HL-60/S4 treated with retinoic acid at 250 ng/mL for 4 days and 3 days (cell line): Measurements from ENCODE around the gene IQCC.
"Not testable (repeated sequence)": the region's sequence is repeated elsewhere in the genome, so short reads cannot be mapped to it uniquely, and the experiment has no call there.

Experiments used
- in situ Hi-C: fragments of 300-500 bp; cut with MboI; formaldehyde crosslinking; loops from 2 replicates; pipeline ENCODE4 v1.7.0; 2022; ENCODE audit warnings: low sequenced_read_pairs

Gene IQCC

GRCh38 chr1:32205401-32206370, at the start of gene IQCC:
IQCC (plus strand) TSS chr1:32205671; CDS start chr1:32205682, 11 bp downstream.
- in situ Hi-C loops, result no loop called here

- in situ Hi-C loops, result no loop called here
These were observed 46.3 kb upstream of the IQCC start for GRCh38 chr1:32159189-32159588.

GRCh38 chr1:32163405-32163804, 42.1 kb upstream of the IQCC start:
- in situ Hi-C loops, result no loop called here

DNA sequence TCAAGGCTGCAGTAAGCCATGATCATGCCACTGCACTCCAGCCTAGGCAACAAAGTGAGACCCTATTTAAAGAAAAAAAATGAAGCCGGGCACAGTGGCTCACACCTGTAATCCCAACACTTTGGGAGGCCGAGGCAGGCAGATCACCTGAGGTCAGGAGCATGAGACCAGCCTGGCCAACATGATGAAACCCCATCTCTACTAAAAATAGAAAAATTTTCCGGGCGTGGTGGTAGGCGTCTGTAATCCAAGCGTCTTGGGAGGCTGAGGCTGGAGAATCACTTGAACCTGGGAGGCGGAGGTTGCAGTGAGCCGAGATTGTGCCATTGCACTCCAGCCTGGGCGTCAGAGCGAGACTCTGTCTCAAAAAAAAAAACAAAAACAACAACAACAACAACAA, 39.8 kb upstream of the IQCC start:
- in situ Hi-C loops, result not testable (repeated sequence)

GRCh38 chr1:32170991-32171390, 34.5 kb upstream of the IQCC start:
- in situ Hi-C loops, result no loop called here

DNA sequence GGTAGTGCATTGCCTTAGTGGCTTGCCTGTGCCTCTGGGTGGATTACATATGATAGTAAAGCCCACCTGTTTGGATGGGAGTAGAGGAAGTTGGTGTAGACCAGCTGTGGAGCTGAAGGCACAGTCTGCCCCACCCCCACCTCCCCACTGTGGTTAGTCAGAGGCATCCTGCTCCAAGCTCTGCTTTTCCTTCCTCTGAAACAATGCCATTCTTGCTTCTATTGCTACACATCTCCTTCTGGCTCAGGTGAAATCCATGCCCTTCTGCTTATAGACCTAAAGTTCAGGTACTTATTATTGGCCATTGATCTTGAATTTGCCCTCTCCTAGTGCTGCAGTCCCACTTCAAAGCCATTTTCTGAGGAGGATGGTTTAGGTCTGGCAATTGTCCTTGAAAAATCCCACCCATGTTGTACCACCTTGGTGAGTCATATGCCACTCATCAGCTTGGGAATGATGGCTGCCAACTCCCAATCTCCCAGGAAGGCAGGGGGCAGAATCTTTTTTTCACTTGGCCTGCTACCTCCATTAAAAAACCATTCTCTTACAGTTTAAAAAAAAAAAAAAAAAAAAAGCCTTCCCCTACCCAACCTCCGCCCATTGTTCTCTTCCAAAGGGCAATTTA, 32.7 kb upstream of the IQCC start:
- in situ Hi-C loops, result no loop called here

DNA sequence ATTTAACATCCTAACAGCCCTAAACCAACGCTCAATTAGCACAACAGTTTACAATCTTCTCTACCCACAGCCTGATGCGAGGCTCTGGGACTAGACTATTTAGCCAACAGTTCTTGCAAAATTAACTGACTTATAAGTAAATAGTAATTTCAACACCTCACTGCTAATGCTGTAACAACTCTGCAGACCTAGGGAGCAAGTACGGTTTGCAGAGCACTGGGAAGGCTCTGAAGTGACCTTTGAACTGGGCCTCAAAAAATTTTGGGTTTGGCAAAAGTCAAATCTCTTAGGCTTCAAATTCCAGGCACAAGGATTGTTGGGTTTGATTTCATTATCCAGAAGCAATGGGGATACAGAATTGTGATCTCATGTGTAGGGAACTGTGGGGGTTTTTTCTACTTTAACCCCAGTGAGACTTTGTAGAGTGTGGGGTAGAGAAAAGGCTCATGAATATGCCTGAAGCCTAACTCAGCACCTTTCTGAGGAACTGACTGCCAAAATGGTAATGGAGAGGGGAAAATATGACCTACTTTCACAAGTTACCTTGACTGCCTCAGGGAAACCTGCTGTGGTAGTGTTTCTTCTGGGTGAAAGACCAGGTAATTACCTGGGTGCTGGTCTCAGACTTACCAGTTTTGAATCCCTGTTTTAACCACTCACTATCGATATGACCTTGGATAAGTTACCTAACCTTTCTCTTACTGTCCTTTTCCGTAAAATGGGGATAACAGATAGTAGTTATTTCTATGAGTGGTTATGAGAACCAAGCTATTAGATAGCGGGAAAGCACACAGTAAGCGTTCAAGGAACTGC, 26.9 kb upstream of the IQCC start:
- in situ Hi-C loops, result no loop called here

DNA sequence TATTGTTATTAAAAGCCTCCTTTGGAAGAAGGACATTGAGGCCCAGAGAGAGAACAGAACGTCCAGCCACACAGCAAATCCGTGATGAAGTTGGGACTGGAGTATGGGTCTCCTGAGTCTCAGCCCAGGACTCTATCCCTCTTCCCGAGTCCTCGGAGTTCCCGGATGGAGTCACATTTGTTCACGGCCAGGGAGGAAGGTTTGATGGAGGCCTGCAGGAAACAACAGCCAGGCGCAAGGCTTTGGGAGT, 26.4 kb upstream of the IQCC start:
- in situ Hi-C loops, result no loop called here

- in situ Hi-C loops, result no loop called here
These were observed 25.9 kb upstream of the IQCC start, which contains the start of gene TXLNA for GRCh38 chr1:32179443-32180185. TXLNA (plus strand) TSS chr1:32179675; CDS start chr1:32180346, 671 bp downstream.

GRCh38 chr1:32180186-32181060, 25.0 kb upstream of the IQCC start:
- in situ Hi-C loops, result no loop called here

- in situ Hi-C loops, result no loop called here
These were observed 24.4 kb upstream of the IQCC start for GRCh38 chr1:32181065-32181464.

DNA sequence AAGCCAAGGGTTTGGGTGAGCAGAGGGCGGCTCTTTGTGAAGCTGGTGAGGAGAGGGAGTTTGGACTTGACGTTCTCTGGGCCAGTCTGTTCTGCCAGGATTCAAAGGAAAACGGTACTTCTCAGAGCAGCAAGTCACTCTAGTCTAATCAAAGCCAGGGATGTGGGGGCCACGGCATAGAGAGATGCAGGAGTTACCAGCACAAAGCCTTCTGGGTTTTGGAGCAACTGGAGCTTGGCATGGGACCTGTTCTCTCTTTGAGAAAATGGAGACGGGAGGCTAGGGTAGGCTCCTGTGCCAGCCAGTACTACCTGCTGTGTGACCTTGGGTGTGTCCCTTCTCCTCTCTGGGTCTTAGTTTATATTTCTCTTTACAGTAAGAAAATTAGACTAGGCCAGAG, 23.9 kb upstream of the IQCC start:
- in situ Hi-C loops, result no loop called here

GRCh38 chr1:32182060-32182459, 23.4 kb upstream of the IQCC start:
- in situ Hi-C loops, result no loop called here

- in situ Hi-C loops, result no loop called here
These were observed 20.8 kb upstream of the IQCC start for GRCh38 chr1:32184650-32185049.

GRCh38 chr1:32186077-32186476, 19.4 kb upstream of the IQCC start:
- in situ Hi-C loops, result no loop called here

DNA sequence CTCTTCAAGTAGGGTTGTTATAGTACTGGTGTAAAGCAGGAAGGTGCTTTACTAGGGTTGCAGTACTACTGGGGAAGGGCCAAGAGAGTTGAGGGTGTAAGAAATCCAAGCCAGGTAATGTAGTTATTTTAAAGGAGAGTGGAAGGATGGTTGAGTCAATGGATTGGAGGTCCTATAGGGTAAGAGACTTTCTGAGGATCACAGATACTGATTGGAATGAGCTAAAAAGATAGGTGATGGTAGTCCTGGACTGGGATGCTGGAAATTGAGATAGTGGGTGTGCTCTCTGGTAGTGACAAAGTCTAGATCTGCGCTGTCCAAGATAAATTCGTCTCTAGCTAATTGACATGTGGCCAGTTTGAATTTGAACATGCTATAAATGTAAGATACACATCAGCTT, 19.0 kb upstream of the IQCC start:
- in situ Hi-C loops, result no loop called here

DNA sequence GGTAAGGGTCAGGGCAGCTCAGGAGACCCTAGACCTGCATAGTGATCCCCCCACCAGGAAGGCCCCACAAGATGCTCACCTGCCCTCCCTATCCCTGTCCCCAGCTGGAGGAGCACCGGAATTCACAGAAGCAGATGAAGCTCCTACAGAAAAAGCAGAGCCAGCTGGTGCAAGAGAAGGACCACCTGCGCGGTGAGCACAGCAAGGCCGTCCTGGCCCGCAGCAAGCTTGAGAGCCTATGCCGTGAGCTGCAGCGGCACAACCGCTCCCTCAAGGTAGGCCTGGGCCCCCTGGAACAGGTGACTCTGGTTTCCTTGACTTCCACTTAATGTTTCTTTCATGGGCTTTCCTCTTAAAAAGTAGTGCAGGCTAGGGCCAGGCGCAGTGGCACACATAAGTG, 17.6 kb upstream of the IQCC start:
- in situ Hi-C loops, result no loop called here

DNA sequence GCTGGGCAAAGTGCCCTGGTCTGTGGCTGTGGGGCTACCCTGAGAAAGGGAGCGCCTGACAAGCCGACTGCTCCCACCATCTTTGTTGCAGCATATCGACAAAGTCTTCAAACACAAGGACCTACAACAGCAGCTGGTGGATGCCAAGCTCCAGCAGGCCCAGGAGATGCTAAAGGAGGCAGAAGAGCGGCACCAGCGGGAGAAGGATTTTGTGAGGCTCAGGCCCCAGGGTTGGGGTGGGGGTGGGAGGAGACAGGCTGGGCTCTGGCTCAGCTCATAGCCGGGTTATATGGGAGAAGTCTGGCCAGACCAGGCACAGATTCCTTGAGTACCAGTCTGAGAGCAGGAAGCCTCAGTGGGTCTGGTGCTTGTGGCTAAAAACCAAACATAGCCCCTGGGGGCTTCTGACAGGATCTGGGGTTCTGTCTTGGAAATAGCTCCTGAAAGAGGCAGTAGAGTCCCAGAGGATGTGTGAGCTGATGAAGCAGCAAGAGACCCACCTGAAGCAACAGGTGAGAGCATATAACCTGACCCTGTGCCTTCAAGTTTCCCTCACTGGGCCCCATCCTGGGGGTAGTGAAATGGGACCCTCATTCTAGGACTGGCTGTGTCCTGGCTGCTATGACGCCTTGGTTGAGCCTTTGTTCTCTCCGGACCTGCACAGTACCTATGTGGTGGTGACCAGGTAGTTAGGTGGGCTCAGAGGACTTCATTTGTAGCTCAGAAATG, 13.1 kb upstream of the IQCC start:
- in situ Hi-C loops, result no loop called here

GRCh38 chr1:32194984-32195383, 10.5 kb upstream of the IQCC start:
- in situ Hi-C loops, result no loop called here
